Type B pancreatic cell (in vitro differentiated cells): ENCODE measurements around the gene CENPP. TPM values are rescaled to one million over a fixed set of nuclear protein-coding genes. Genes with fewer than 3 reads are reported as not detected.

ENCODE experiments used
- DNase-seq: peaks from one replicate; pipeline ENCODE4 v3.0.0; 2021; ENCODE audit warnings: mixed read lengths; ENCODE audit not compliant: unreplicated experiment; ENCODE audit errors: extremely low spot score
- H3K27ac Mint-ChIP-seq: 2 replicates; pipeline ENCODE4 v1.8.0; 2021; ENCODE audit warnings: mild to moderate bottlenecking, mixed read lengths
- H3K27me3 Mint-ChIP-seq: 2 replicates; pipeline ENCODE4 v1.8.0; 2021; ENCODE audit warnings: mixed read lengths
- H3K36me3 Mint-ChIP-seq: 2 replicates; pipeline ENCODE4 v1.8.0; 2021; ENCODE audit warnings: mixed read lengths
- H3K4me1 Mint-ChIP-seq: one replicate; pipeline ENCODE4 v1.8.0; 2021; ENCODE audit warnings: mixed read lengths; ENCODE audit not compliant: unreplicated experiment
- H3K4me3 Mint-ChIP-seq: 2 replicates; pipeline ENCODE4 v1.8.0; 2021; ENCODE audit warnings: mild to moderate bottlenecking, mixed read lengths
- H3K9me3 Mint-ChIP-seq: 2 replicates; pipeline ENCODE4 v1.8.0; 2021; ENCODE audit warnings: mixed read lengths
- CTCF ChIP-seq: fragments of 200-600 bp; sonication (generic); conservative IDR thresholded peaks from 2 replicates; pipeline ENCODE4 v1.5.0; 2021; ENCODE audit warnings: antibody characterized with exemption, mild to moderate bottlenecking
- total RNA-seq: library from RNA; stranded (reverse); gene quantifications from 2 replicates; pipeline ENCODE4 v1.2.1, GENCODE V29; 2021; ENCODE audit warnings: low replicate concordance

CENPP gene
- total RNA-seq, 1 donor from 2014 or later = 7.6 TPM

GRCh38 chr9:92494856-92495255 lies 169.1 kb downstream of the CENPP start:
- Mint-ChIP-seq H3K9me3 (no peaks in the 10 kb centered on the region), H3K36me3 (peaks cover 3% of the 10 kb centered on the region), H3K27me3 (no peaks in the 10 kb centered on the region), H3K4me3 (no peak overlapping the region), H3K4me1 (no peaks in the 10 kb centered on the region), H3K27ac (no peak overlapping the region)
- no peak for TF ChIP-seq CTCF
- no peak for DNase-seq

- H3K27me3 Mint-ChIP-seq = no peaks in the 10 kb centered on the region
- no peak for DNase-seq
- H3K9me3 Mint-ChIP-seq = no peaks in the 10 kb centered on the region
- peaks cover 3% of the 10 kb centered on the region for H3K36me3 Mint-ChIP-seq
- no peak overlapping the region for H3K27ac Mint-ChIP-seq
- no peak overlapping the region for H3K4me3 Mint-ChIP-seq
- H3K4me1 Mint-ChIP-seq = no peaks in the 10 kb centered on the region
- TF ChIP-seq CTCF = no peak
These were observed 170.8 kb downstream of the CENPP start for GRCh38 chr9:92496396-92497176.

- no peaks in the 10 kb centered on the region for H3K27me3 Mint-ChIP-seq
- no peaks in the 10 kb centered on the region for H3K9me3 Mint-ChIP-seq
- H3K4me1 Mint-ChIP-seq = no peaks in the 10 kb centered on the region
- H3K4me3 Mint-ChIP-seq = no peak overlapping the region
- no peak for DNase-seq
- no peak for TF ChIP-seq CTCF
- H3K27ac Mint-ChIP-seq = no peak overlapping the region
- H3K36me3 Mint-ChIP-seq = peaks cover 3% of the 10 kb centered on the region
These were observed 173.9 kb downstream of the CENPP start for GRCh38 chr9:92499701-92500100.

GRCh38 chr9:92500725-92501124 lies 175.0 kb downstream of the CENPP start:
- Mint-ChIP-seq H3K9me3 (no peaks in the 10 kb centered on the region), H3K4me3 (no peak overlapping the region), H3K36me3 (peaks cover 3% of the 10 kb centered on the region), H3K4me1 (no peaks in the 10 kb centered on the region), H3K27ac (no peak overlapping the region), H3K27me3 (no peaks in the 10 kb centered on the region)
- no peak for TF ChIP-seq CTCF
- no peak for DNase-seq

- H3K4me1 Mint-ChIP-seq = no peaks in the 10 kb centered on the region
- TF ChIP-seq CTCF = peak; percentile 53
- H3K27me3 Mint-ChIP-seq = no peaks in the 10 kb centered on the region
- no peak overlapping the region for H3K27ac Mint-ChIP-seq
- peaks cover 3% of the 10 kb centered on the region for H3K36me3 Mint-ChIP-seq
- H3K4me3 Mint-ChIP-seq = no peak overlapping the region
- no peaks in the 10 kb centered on the region for H3K9me3 Mint-ChIP-seq
- DNase-seq = no peak
These were observed 176.1 kb downstream of the CENPP start for GRCh38 chr9:92501671-92502393.
